ENCODE data around the gene DRG2. TPM values are rescaled to one million over a fixed set of nuclear protein-coding genes. Genes with fewer than 3 reads are reported as not detected.

The DRG2 gene
- total and polyA plus RNA-seq, 5 donors: 20.1 to 22.3 (median 21.7) TPM

DNA sequence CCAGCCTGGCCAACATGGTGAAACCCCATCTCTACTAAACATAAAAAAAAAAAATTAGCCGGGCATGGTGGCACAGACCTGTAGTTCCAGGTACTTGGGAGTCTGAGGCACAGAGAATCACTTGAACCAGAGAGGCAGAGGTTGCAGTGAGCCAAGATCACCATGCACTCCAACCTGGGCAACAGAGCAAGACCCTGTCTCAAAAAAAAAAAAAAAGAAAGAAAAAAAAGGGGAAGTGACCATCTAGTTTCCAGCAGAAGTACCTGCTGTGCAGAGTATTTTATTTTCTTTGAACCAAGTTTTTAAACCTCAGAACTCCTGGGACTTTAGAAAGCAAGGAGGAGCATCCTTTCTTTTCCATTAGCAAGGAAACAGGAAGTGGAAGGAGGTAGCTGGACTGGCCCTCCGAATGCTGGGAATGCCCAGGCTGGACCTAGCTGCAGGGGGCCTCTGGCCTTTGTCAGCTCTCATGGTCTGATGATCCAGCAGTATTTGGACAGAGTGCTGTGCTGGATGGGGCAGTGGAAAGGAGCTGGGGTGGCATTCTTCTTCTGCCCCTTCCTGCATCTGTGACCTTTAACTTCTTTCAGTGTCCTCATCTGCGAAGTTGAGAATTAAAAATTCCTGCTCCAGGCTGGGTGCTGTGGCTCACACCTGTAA lies 41.9 kb upstream of the DRG2 start:
- no peak for DNase-seq
- no peak for ATAC-seq
- no peaks in the 10 kb centered on the region for H3K27me3 ChIP-seq (ENCODE audit: control insufficient read depth, insufficient read depth)
- no peak overlapping the region for H3K27ac ChIP-seq (ENCODE audit: low read length)
- no peak overlapping the region for H3K4me3 ChIP-seq (ENCODE audit: low read length)
- intact Hi-C loops (cut with DNase I): no loop called here
- H3K9me3 ChIP-seq (ENCODE audit: control insufficient read depth, low read length): no peaks in the 10 kb centered on the region
- 76% methylated on average over 3 of the region's 3 CpGs for WGBS
- peaks cover 5% of the 10 kb centered on the region for H3K4me1 ChIP-seq (ENCODE audit: control insufficient read depth, insufficient read depth, low read length)

DNA sequence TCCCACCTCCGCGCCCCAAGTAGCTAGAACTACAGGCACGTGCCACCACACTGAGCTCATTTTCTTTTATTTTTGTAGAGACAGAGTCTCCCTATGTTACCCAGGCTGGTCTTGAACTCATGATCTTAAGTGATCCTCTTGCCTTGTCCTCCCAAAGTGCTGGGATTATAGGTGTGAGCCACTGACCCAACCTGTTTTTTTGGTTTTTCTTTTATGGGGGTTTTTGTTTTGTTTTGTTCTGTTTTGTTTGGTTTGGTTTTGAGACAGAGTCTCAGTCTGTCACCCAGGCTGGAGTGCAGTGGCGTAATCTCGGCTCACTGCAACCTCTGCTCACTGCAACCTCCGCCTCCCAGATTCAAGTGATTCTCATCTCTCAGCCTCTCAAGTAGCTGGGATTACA lies 32.2 kb upstream of the DRG2 start:
- no peaks in the 10 kb centered on the region for H3K9me3 ChIP-seq (ENCODE audit: control insufficient read depth, low read length)
- ATAC-seq (no peak), DNase-seq (no peak)
- intact Hi-C loops (cut with DNase I): no loop called here
- H3K4me3 ChIP-seq (ENCODE audit: low read length): no peak overlapping the region
- no peaks in the 10 kb centered on the region for H3K27me3 ChIP-seq (ENCODE audit: control insufficient read depth, insufficient read depth)
- 93% methylated on average over 6 of the region's 6 CpGs for WGBS
- no peak overlapping the region for H3K27ac ChIP-seq (ENCODE audit: low read length)
- no peaks in the 10 kb centered on the region for H3K4me1 ChIP-seq (ENCODE audit: control insufficient read depth, insufficient read depth, low read length)

DNA sequence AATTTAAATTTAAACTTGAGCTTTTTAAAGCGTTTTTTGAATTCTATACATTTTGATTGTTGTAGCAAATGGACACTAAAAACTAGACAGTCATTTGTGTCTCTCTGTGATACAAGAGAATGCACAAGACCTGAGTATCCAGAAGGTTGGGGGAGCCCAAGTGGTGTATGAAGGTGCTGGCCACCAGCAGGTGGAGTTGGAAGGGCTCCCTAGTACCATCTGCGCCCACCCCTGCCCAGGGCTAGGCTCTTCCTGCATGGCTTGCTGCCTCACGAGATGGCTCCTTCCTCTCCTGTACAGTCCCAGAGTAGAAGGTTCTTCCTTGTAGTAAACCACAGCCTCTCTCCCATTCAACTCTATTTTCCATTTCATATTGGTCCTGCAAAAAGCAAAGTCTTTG lies 31.5 kb upstream of the DRG2 start:
- Histone ChIP-seq H3K27ac (ENCODE audit: low read length) (no peak overlapping the region), H3K4me1 (ENCODE audit: control insufficient read depth, insufficient read depth, low read length) (no peaks in the 10 kb centered on the region), H3K4me3 (ENCODE audit: low read length) (no peak overlapping the region), H3K27me3 (ENCODE audit: control insufficient read depth, insufficient read depth) (no peaks in the 10 kb centered on the region), H3K9me3 (ENCODE audit: control insufficient read depth, low read length) (no peaks in the 10 kb centered on the region)
- ATAC-seq (no peak), DNase-seq (no peak)
- intact Hi-C loops (cut with DNase I): no loop called here
- 91% methylated on average over 3 of the region's 3 CpGs for WGBS

GRCh38 chr17:18059283-18059682 lies 28.5 kb upstream of the DRG2 start:
- 69% methylated on average over 5 of the region's 5 CpGs for WGBS
- H3K4me1 ChIP-seq (ENCODE audit: control insufficient read depth, insufficient read depth, low read length): no peaks in the 10 kb centered on the region
- no peak overlapping the region for H3K4me3 ChIP-seq (ENCODE audit: low read length)
- no peak for ATAC-seq
- no peaks in the 10 kb centered on the region for H3K9me3 ChIP-seq (ENCODE audit: control insufficient read depth, low read length)
- no peak overlapping the region for H3K27ac ChIP-seq (ENCODE audit: low read length)
- no peaks in the 10 kb centered on the region for H3K27me3 ChIP-seq (ENCODE audit: control insufficient read depth, insufficient read depth)
- intact Hi-C loops (cut with DNase I): no loop called here
- no peak for DNase-seq

DNA sequence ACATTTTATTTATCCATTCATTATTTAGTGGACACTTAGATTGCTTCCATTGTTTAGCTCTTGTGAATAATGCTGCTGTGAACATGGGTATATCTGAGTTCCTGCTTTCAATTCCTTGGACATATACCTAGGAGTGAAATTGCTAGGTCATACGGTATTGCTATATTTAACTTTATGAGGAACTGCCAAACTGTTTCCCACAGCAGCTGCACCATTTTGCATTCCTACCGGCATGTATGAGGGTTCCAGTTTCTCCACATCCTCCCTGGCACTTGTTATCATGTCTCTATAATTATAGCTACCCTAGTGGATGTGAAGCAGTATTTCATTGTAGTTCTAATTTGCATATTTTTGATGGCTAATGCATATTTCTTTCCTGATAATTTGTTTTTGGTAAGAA lies 23.7 kb upstream of the DRG2 start:
- Histone ChIP-seq H3K27me3 (ENCODE audit: control insufficient read depth, insufficient read depth) (no peaks in the 10 kb centered on the region), H3K27ac (ENCODE audit: low read length) (no peak overlapping the region), H3K4me3 (ENCODE audit: low read length) (no peak overlapping the region), H3K4me1 (ENCODE audit: control insufficient read depth, insufficient read depth, low read length) (no peaks in the 10 kb centered on the region), H3K9me3 (ENCODE audit: control insufficient read depth, low read length) (no peaks in the 10 kb centered on the region)
- DNase-seq (no peak), ATAC-seq (no peak)
- WGBS: 39% methylated on average over 2 of the region's 2 CpGs
- intact Hi-C loops (cut with DNase I): no loop called here

GRCh38 chr17:18065546-18065945 lies 22.2 kb upstream of the DRG2 start:
- ATAC-seq: peak in 1 of 2 donors; percentile 11
- WGBS: 95% methylated on average over 11 of the region's 11 CpGs
- intact Hi-C loops (cut with DNase I): no loop called here
- Histone ChIP-seq H3K4me3 (ENCODE audit: low read length) (no peak overlapping the region), H3K4me1 (ENCODE audit: control insufficient read depth, insufficient read depth, low read length) (no peaks in the 10 kb centered on the region), H3K27me3 (ENCODE audit: control insufficient read depth, insufficient read depth) (no peaks in the 10 kb centered on the region), H3K9me3 (ENCODE audit: control insufficient read depth, low read length) (no peaks in the 10 kb centered on the region), H3K27ac (ENCODE audit: low read length) (no peak overlapping the region)
- DNase-seq: no peak

GRCh38 chr17:18066866-18067265 lies 20.9 kb upstream of the DRG2 start:
- WGBS: 93% methylated on average over 4 of the region's 4 CpGs
- no peak overlapping the region for H3K27ac ChIP-seq (ENCODE audit: low read length)
- ATAC-seq (no peak), DNase-seq (no peak)
- no peak overlapping the region for H3K4me3 ChIP-seq (ENCODE audit: low read length)
- intact Hi-C loops (cut with DNase I): no loop called here
- H3K9me3 ChIP-seq (ENCODE audit: control insufficient read depth, low read length): no peaks in the 10 kb centered on the region
- no peaks in the 10 kb centered on the region for H3K4me1 ChIP-seq (ENCODE audit: control insufficient read depth, insufficient read depth, low read length)
- no peaks in the 10 kb centered on the region for H3K27me3 ChIP-seq (ENCODE audit: control insufficient read depth, insufficient read depth)

GRCh38 chr17:18069101-18069500 lies 18.6 kb upstream of the DRG2 start:
- Histone ChIP-seq H3K27ac (ENCODE audit: low read length) (no peak overlapping the region), H3K9me3 (ENCODE audit: control insufficient read depth, low read length) (no peaks in the 10 kb centered on the region), H3K4me1 (ENCODE audit: control insufficient read depth, insufficient read depth, low read length) (no peaks in the 10 kb centered on the region), H3K4me3 (ENCODE audit: low read length) (no peak overlapping the region), H3K27me3 (ENCODE audit: control insufficient read depth, insufficient read depth) (no peaks in the 10 kb centered on the region)
- intact Hi-C loops (cut with DNase I): no loop called here
- DNase-seq (no peak), ATAC-seq (no peak)
- WGBS: 91% methylated on average over 2 of the region's 2 CpGs

- Histone ChIP-seq H3K4me3 (ENCODE audit: low read length) (no peak overlapping the region), H3K4me1 (ENCODE audit: control insufficient read depth, insufficient read depth, low read length) (no peaks in the 10 kb centered on the region), H3K27ac (ENCODE audit: low read length) (no peak overlapping the region), H3K9me3 (ENCODE audit: control insufficient read depth, low read length) (no peaks in the 10 kb centered on the region), H3K27me3 (ENCODE audit: control insufficient read depth, insufficient read depth) (no peaks in the 10 kb centered on the region)
- intact Hi-C loops (cut with DNase I): no loop called here
- 15% methylated on average over 8 of the region's 8 CpGs for WGBS
- ATAC-seq (peak; percentile 21 to 36), DNase-seq (no peak)
Observed at GRCh38 chr17:18070861-18071340, 16.8 kb upstream of the DRG2 start.

DNA sequence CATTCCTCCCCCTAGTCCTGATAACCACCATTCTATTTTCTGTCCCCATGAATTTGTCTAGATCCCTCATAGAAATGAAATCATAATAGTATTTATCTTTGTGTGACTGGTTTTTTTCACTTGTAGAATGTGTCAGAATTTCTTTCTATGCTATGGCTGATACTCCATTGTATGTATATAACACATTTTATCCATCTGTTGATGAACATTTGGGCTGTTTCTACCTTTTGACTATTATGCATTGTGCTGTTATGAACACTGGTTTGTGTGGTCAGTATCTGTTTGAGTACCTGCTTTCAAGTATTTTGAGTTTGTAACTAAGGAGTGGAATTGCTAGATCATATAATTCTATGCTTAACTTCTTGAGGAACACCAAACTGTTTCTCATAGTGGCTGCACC lies 16.0 kb upstream of the DRG2 start:
- Histone ChIP-seq H3K27ac (ENCODE audit: low read length) (no peak overlapping the region), H3K9me3 (ENCODE audit: control insufficient read depth, low read length) (no peaks in the 10 kb centered on the region), H3K4me3 (ENCODE audit: low read length) (no peak overlapping the region), H3K4me1 (ENCODE audit: control insufficient read depth, insufficient read depth, low read length) (no peaks in the 10 kb centered on the region), H3K27me3 (ENCODE audit: control insufficient read depth, insufficient read depth) (no peaks in the 10 kb centered on the region)
- DNase-seq (no peak), ATAC-seq (no peak)
- intact Hi-C loops (cut with DNase I): no loop called here

DNA sequence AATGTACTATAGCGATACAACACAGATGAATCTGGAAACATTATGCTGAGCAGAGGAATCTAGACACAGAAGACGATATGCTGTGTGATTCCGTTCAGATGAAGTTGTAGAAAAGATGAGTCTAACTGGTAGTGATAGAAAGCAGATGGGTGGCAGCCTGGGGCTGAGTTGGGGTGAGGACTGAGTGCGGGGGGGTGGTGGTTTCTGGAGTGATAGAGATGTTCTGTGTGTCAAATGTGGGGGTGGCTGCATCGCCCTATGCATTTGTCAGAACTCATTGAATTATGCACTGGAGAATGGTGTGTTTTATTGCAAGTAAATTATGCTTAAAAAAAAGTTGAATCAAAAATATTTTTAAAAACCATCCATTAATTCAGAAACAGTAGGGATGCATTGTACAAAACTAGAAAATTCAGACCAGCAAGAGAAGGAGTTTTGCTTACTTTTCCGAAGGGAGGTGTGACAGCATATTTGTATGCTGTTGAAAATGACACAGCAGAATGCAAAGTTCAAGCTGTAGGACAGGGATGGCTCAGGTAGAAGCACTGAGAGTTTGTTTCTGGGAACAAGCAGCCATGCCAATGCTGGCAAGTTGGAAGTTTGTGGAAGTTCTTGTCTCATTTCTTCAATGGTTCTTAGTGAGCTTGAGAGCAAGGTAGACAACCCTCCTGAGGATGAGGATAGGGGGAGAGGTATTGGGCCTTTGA lies 13.0 kb upstream of the DRG2 start:
- Histone ChIP-seq H3K27me3 (ENCODE audit: control insufficient read depth, insufficient read depth) (no peaks in the 10 kb centered on the region), H3K27ac (ENCODE audit: low read length) (no peak overlapping the region), H3K9me3 (ENCODE audit: control insufficient read depth, low read length) (no peaks in the 10 kb centered on the region), H3K4me3 (ENCODE audit: low read length) (no peak overlapping the region), H3K4me1 (ENCODE audit: control insufficient read depth, insufficient read depth, low read length) (no peaks in the 10 kb centered on the region)
- no peak for ATAC-seq
- no peak for DNase-seq
- intact Hi-C loops (cut with DNase I): no loop called here
- 69% methylated on average over 6 of the region's 6 CpGs for WGBS

All from right cardiac atrium (tissue), 5 donors.